Keratinocyte (primary cell): ENCODE results near the gene ZNF521. TPM values are rescaled to one million over a fixed set of nuclear protein-coding genes. Genes with fewer than 3 reads are reported as not detected.

Source experiments
- DNase-seq: peaks from one replicate; pipeline ENCODE4 v3.0.0-alpha.2; 2011; ENCODE audit warnings: low read depth, missing footprints, low spot score
- FAIRE-seq: peaks from 2 replicates; lab custom pipeline; 2011; peaks lifted over from hg19 to GRCh38; lab: Jason Lieb, UNC
- H2AFZ ChIP-seq: 2 replicates; pipeline ENCODE4 v1.6.0; 2012; ENCODE audit warnings: low read length, control low read depth, inconsistent platforms; ENCODE audit not compliant: control insufficient read depth
- H3K27ac ChIP-seq: 2 replicates; pipeline ENCODE4 v1.5.1; 2011; ENCODE audit warnings: low read length; ENCODE audit not compliant: control insufficient read depth, insufficient read depth
- H3K27me3 ChIP-seq: 3 replicates; pipeline ENCODE4 v1.6.0; 2011; ENCODE audit warnings: low read length; ENCODE audit not compliant: control insufficient read depth, insufficient read depth; ENCODE audit errors: extremely low read depth
- H3K36me3 ChIP-seq, 2 experiments: 2 replicates in 1 of 2; 3 replicates in 1 of 2; pipeline ENCODE4 v1.5.1; 2011; ENCODE audit warnings: low read length in 2 of 2, mild to moderate bottlenecking in 1 of 2; ENCODE audit not compliant: control insufficient read depth in 2 of 2, insufficient read depth in 2 of 2; ENCODE audit errors: extremely low read depth in 1 of 2
- H3K4me1 ChIP-seq: 3 replicates; pipeline ENCODE4 v1.5.1; 2011; ENCODE audit warnings: low read length; ENCODE audit not compliant: control insufficient read depth, insufficient read depth; ENCODE audit errors: extremely low read depth
- H3K4me2 ChIP-seq: 3 replicates; pipeline ENCODE4 v1.6.0; 2011; ENCODE audit warnings: low read depth, low read length; ENCODE audit not compliant: control insufficient read depth, insufficient read depth; ENCODE audit errors: extremely low read depth
- H3K4me3 ChIP-seq, 3 experiments: fragments of 200-600 bp in 1 of 3; sonication (generic) in 1 of 3; 2 replicates in 2 of 3; 3 replicates in 1 of 3; pipeline ENCODE4 v1.5.1; 2011 to 2016; ENCODE audit warnings: low read length in 3 of 3, mild to moderate bottlenecking in 3 of 3, control low read depth in 2 of 3, inconsistent platforms in 1 of 3, low read depth in 1 of 3, mixed read lengths in 1 of 3, mixed run types in 1 of 3, moderate library complexity in 1 of 3; ENCODE audit not compliant: control insufficient read depth in 2 of 3, insufficient read depth in 2 of 3; ENCODE audit errors: extremely low read depth in 1 of 3
- H3K79me2 ChIP-seq: 2 replicates; pipeline ENCODE4 v1.6.0; 2012; ENCODE audit warnings: low read length; ENCODE audit not compliant: control insufficient read depth, insufficient read depth
- H3K9ac ChIP-seq: 3 replicates; pipeline ENCODE4 v1.6.0; 2011; ENCODE audit warnings: low read length; ENCODE audit not compliant: control insufficient read depth, insufficient read depth; ENCODE audit errors: extremely low read depth
- H3K9me1 ChIP-seq: 3 replicates; pipeline ENCODE4 v1.6.0; 2011; ENCODE audit warnings: low read length; ENCODE audit not compliant: control insufficient read depth, insufficient read depth; ENCODE audit errors: extremely low read depth
- H3K9me3 ChIP-seq: 2 replicates; pipeline ENCODE4 v1.5.1; 2012; ENCODE audit warnings: low read depth, low read length; ENCODE audit not compliant: control insufficient read depth
- H4K20me1 ChIP-seq: 3 replicates; pipeline ENCODE4 v1.6.0; 2011; ENCODE audit warnings: low read length; ENCODE audit not compliant: control insufficient read depth, insufficient read depth; ENCODE audit errors: extremely low read depth
- CTCF ChIP-seq, 3 experiments: IDR thresholded peaks in 1 of 3; conservative IDR thresholded peaks in 1 of 3; optimal IDR thresholded peaks in 1 of 3; 2 replicates in 2 of 3; 3 replicates in 1 of 3; pipeline versions ENCODE3 to v1.5.1; 2011; ENCODE audit warnings: low read length in 3 of 3, mild to moderate bottlenecking in 3 of 3, moderate library complexity in 2 of 3, control low read depth in 1 of 3, inconsistent platforms in 1 of 3; ENCODE audit not compliant: insufficient read depth in 2 of 3; ENCODE audit errors: extremely low read depth in 1 of 3
- EZH2 ChIP-seq: IDR thresholded peaks from one replicate; pipeline ENCODE4 v1.6.1; 2012; ENCODE audit warnings: inconsistent platforms, mild to moderate bottlenecking, low read length, moderate library complexity
- dilution Hi-C: fragments of 300-500 bp; cut with MboI; formaldehyde crosslinking; loops from one replicate; pipeline ENCODE4 v1.7.0; 2020; ENCODE audit warnings: low sequenced_read_pairs; ENCODE audit not compliant: extremely low pct_ligation_motif_present
- polyA plus RNA-seq, 5 experiments: library from polyadenylated mRNA; depleted of rRNA in 3 of 5; stranded (reverse) in 3 of 5; stranded (forward) in 1 of 5; unstranded in 1 of 5; fragments of >200 nt; gene quantifications; 1 replicate in 1 of 5; 2 replicates in 3 of 5; 3 replicates in 1 of 5; pipeline versions ENCODE4 v1.2.1 to v1.2.3, GENCODE V29; 2011 to 2012; ENCODE audit warnings: missing spikeins in 2 of 5, low read depth in 1 of 5, low replicate concordance in 1 of 5

Gene ZNF521
- polyA plus RNA-seq, 1 donor (not counting 4 experiments of a cell fraction or from before 2014, with no cell fraction given), result 0.07 TPM

GRCh38 chr18:25240420-25240770 lies 111.6 kb downstream of the ZNF521 start:
- Histone ChIP-seq H4K20me1 (no peaks in the 10 kb centered on the region), H3K79me2 (no peaks in the 10 kb centered on the region), H3K9ac (no peak overlapping the region), H3K36me3 (no peaks in the 10 kb centered on the region), H3K9me3 (no peaks in the 10 kb centered on the region), H3K27ac (no peak overlapping the region), H3K27me3 (no peaks in the 10 kb centered on the region), H3K4me3 (no peak overlapping the region), H2AFZ (no peak overlapping the region), H3K9me1 (no peaks in the 10 kb centered on the region), H3K4me1 (no peaks in the 10 kb centered on the region), H3K4me2 (no peak overlapping the region)
- TF ChIP-seq CTCF (optimal IDR thresholded peaks at IDR 0.05 in 1 of 3, IDR thresholded peaks at IDR 0.05 in 1 of 3, conservative IDR thresholded peaks at IDR 0.05 in 1 of 3; ENCODE audit: extremely low read depth in 1 of 3, insufficient read depth in 2 of 3, low read length in 3 of 3), result no peak
- TF ChIP-seq EZH2, result no peak
- dilution Hi-C loops, result no loop called here
- FAIRE-seq (no peak), DNase-seq (no peak)

GRCh38 chr18:25239581-25240419 lies 112.2 kb downstream of the ZNF521 start:
- no peak for TF ChIP-seq CTCF (optimal IDR thresholded peaks at IDR 0.05 in 1 of 3, IDR thresholded peaks at IDR 0.05 in 1 of 3, conservative IDR thresholded peaks at IDR 0.05 in 1 of 3; ENCODE audit: extremely low read depth in 1 of 3, insufficient read depth in 2 of 3, low read length in 3 of 3)
- TF ChIP-seq EZH2, result no peak
- no peaks in the 10 kb centered on the region for H4K20me1 ChIP-seq
- dilution Hi-C loops, result no loop called here

More at GRCh38 chr18:25239581-25240419, 112.2 kb downstream of the ZNF521 start:
- Histone ChIP-seq H3K4me2 (no peak overlapping the region), H3K9me1 (no peaks in the 10 kb centered on the region), H3K36me3 (no peaks in the 10 kb centered on the region), H3K27me3 (no peaks in the 10 kb centered on the region), H2AFZ (no peak overlapping the region), H3K27ac (no peak overlapping the region), H3K79me2 (no peaks in the 10 kb centered on the region), H3K4me1 (no peaks in the 10 kb centered on the region), H3K4me3 (no peak overlapping the region), H3K9me3 (no peaks in the 10 kb centered on the region), H3K9ac (no peak overlapping the region)
- DNase-seq, result no peak
- FAIRE-seq, result no peak
